ENCODE measurements around the gene SNX10. TPM values are rescaled to one million over a fixed set of nuclear protein-coding genes. Genes with fewer than 3 reads are reported as not detected.

The SNX10 gene
- total RNA-seq, 2 donors from 2014 or later = 13.2 to 19.3 TPM

GRCh38 chr7:26295586-26295985 lies 3.9 kb downstream of the SNX10 start:
- Histone ChIP-seq H3K27ac (ENCODE audit: low read depth, low read length) (no peak overlapping the region), H3K36me3 (ENCODE audit: control insufficient read depth, insufficient read depth, low read length) (no peaks in the 10 kb centered on the region), H3K27me3 (ENCODE audit: control insufficient read depth, insufficient read depth, low read length, poor library complexity, severe bottlenecking) (no peaks in the 10 kb centered on the region), H3K4me1 (ENCODE audit: control insufficient read depth, insufficient read depth, low read length) (peaks cover 4% of the 10 kb centered on the region), H3K9ac (ENCODE audit: extremely low read depth, low read length, poor library complexity, severe bottlenecking) (no peak overlapping the region), H3K9me3 (ENCODE audit: control insufficient read depth, low read length) (no peaks in the 10 kb centered on the region), H3K4me3 (ENCODE audit: low read length) (no peak overlapping the region)
- H3K27ac Mint-ChIP-seq = no peak overlapping the region
- TF ChIP-seq CTCF (conservative IDR thresholded peaks at IDR 0.05) = no peak
- H3K9me3 Mint-ChIP-seq = no peaks in the 10 kb centered on the region
- H3K4me1 Mint-ChIP-seq = peaks cover 8% of the 10 kb centered on the region
- no peaks in the 10 kb centered on the region for H3K27me3 Mint-ChIP-seq (ENCODE audit: insufficient read depth)
- H3K4me3 Mint-ChIP-seq = no peak overlapping the region
- peaks cover 3% of the 10 kb centered on the region for H3K36me3 Mint-ChIP-seq (ENCODE audit: low read depth)
- no peak for DNase-seq
- WGBS, 2 experiments (ENCODE audit: insufficient coverage in 1 of 2, insufficient read length in 1 of 2) = 92 to 95% methylated on average over 5 of the region's 5 CpGs

- H3K9me3 Mint-ChIP-seq = no peaks in the 10 kb centered on the region
- Histone ChIP-seq H3K4me3 (ENCODE audit: low read length) (no peak overlapping the region), H3K36me3 (ENCODE audit: control insufficient read depth, insufficient read depth, low read length) (no peaks in the 10 kb centered on the region), H3K27me3 (ENCODE audit: control insufficient read depth, insufficient read depth, low read length, poor library complexity, severe bottlenecking) (no peaks in the 10 kb centered on the region), H3K27ac (ENCODE audit: low read depth, low read length) (no peak overlapping the region), H3K9ac (ENCODE audit: extremely low read depth, low read length, poor library complexity, severe bottlenecking) (no peak overlapping the region), H3K9me3 (ENCODE audit: control insufficient read depth, low read length) (no peaks in the 10 kb centered on the region), H3K4me1 (ENCODE audit: control insufficient read depth, insufficient read depth, low read length) (peaks cover 3% of the 10 kb centered on the region)
- peaks cover 3% of the 10 kb centered on the region for H3K36me3 Mint-ChIP-seq (ENCODE audit: low read depth)
- H3K27ac Mint-ChIP-seq = no peak overlapping the region
- no peaks in the 10 kb centered on the region for H3K27me3 Mint-ChIP-seq (ENCODE audit: insufficient read depth)
- 94% methylated on average over 6 of the region's 7 CpGs; no CpG with 5 or more reads in 1 of the 2 experiments for WGBS, 2 experiments (ENCODE audit: insufficient coverage in 1 of 2, insufficient read length in 1 of 2)
- H3K4me3 Mint-ChIP-seq = no peak overlapping the region
- no peak for DNase-seq
- TF ChIP-seq CTCF (conservative IDR thresholded peaks at IDR 0.05) = no peak
- H3K4me1 Mint-ChIP-seq = peaks cover 9% of the 10 kb centered on the region
Observed at GRCh38 chr7:26298472-26299058, 6.9 kb downstream of the SNX10 start.

- H3K9me3 ChIP-seq (ENCODE audit: control insufficient read depth, low read length) = no peaks in the 10 kb centered on the region
Observed at GRCh38 chr7:26305090-26305868, 13.6 kb downstream of the SNX10 start.

More at GRCh38 chr7:26305090-26305868, 13.6 kb downstream of the SNX10 start:
- peaks cover 3% of the 10 kb centered on the region for H3K4me1 ChIP-seq (ENCODE audit: control insufficient read depth, insufficient read depth, low read length)
- no peaks in the 10 kb centered on the region for H3K9me3 Mint-ChIP-seq
- peak overlapping the region; percentile 4 for H3K27ac Mint-ChIP-seq
- no peaks in the 10 kb centered on the region for H3K27me3 Mint-ChIP-seq (ENCODE audit: insufficient read depth)
- H3K27me3 ChIP-seq (ENCODE audit: control insufficient read depth, insufficient read depth, low read length, poor library complexity, severe bottlenecking) = no peaks in the 10 kb centered on the region
- H3K9ac ChIP-seq (ENCODE audit: extremely low read depth, low read length, poor library complexity, severe bottlenecking) = no peak overlapping the region
- no peak for TF ChIP-seq CTCF (conservative IDR thresholded peaks at IDR 0.05)
- no peak for DNase-seq
- H3K36me3 Mint-ChIP-seq (ENCODE audit: low read depth) = no peaks in the 10 kb centered on the region
- H3K36me3 ChIP-seq (ENCODE audit: control insufficient read depth, insufficient read depth, low read length) = no peaks in the 10 kb centered on the region
- H3K27ac ChIP-seq (ENCODE audit: low read depth, low read length) = no peak overlapping the region
- H3K4me3 Mint-ChIP-seq = no peak overlapping the region
- peaks cover 25% of the 10 kb centered on the region for H3K4me1 Mint-ChIP-seq
- no peak overlapping the region for H3K4me3 ChIP-seq (ENCODE audit: low read length)
- WGBS, 2 experiments (ENCODE audit: insufficient coverage in 1 of 2, insufficient read length in 1 of 2) = 88 to 91% methylated on average over 8 to 9 of the region's 9 CpGs
